GM12875 (cell line): ENCODE measurements around the gene ZNF398.

Experiments
- H3K4me3 ChIP-seq: one replicate; pipeline ENCODE4 v1.5.1; 2011; ENCODE audit warnings: low read depth, low read length, control low read depth
- TF ChIP-seq, protein P1 (sequence below): IDR thresholded peaks from 2 replicates; pipeline ENCODE4 v1.5.1; 2011; ENCODE audit warnings: low read depth, mild to moderate bottlenecking, control low read depth, inconsistent platforms, low read length, moderate library complexity, borderline replicate concordance; ENCODE audit not compliant: insufficient read depth

The ZNF398 gene

DNA sequence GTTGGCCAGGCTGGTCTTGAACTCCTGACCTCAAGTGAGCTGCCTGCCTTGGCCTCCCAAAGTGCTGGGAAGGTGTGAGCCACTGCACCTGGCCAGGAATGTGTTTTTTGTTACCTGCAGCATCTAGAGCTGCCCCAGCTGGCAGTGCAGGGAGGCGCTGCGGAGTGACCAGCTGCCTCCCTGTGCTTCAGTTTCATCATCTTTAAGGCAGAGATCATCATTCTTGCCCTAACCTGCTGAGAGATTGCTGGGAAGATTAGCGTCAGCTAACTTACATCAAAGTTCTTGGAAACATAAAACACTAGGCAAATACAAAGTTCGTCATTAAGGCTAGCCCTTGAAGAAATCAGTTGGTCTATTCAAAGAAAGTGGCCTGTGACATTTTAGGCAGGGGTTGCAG is 50.4 kb downstream of the ZNF398 start:
- H3K4me3 ChIP-seq, result no peak overlapping the region
- TF ChIP-seq, protein P1, sequence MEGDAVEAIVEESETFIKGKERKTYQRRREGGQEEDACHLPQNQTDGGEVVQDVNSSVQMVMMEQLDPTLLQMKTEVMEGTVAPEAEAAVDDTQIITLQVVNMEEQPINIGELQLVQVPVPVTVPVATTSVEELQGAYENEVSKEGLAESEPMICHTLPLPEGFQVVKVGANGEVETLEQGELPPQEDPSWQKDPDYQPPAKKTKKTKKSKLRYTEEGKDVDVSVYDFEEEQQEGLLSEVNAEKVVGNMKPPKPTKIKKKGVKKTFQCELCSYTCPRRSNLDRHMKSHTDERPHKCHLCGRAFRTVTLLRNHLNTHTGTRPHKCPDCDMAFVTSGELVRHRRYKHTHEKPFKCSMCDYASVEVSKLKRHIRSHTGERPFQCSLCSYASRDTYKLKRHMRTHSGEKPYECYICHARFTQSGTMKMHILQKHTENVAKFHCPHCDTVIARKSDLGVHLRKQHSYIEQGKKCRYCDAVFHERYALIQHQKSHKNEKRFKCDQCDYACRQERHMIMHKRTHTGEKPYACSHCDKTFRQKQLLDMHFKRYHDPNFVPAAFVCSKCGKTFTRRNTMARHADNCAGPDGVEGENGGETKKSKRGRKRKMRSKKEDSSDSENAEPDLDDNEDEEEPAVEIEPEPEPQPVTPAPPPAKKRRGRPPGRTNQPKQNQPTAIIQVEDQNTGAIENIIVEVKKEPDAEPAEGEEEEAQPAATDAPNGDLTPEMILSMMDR, result no peak

DNA sequence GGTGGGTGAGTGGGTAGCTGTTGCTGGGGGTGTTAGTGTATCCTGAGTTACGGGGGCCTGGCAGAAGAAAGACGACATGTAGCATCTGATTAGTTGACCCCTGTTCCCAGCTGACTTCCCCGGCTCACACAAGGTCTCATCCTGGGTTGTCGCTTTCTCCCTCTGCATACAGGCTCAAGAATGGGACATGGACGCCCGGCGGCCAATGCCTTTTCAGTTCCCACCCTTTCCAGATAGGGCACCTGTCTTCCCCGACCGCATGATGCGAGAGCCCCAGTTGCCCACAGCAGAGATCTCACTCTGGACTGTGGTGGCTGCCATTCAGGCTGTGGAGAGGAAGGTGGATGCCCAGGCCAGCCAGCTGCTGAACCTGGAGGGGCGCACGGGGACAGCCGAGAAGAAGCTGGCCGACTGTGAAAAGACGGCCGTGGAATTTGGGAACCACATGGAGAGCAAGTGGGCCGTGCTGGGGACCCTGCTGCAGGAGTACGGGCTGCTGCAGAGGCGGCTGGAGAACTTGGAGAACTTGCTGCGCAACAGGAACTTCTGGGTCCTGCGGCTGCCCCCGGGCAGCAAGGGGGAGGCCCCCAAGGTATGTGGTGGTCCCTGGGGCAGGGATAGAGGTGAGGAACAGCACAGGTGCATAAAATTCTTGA is 51.0 kb downstream of the ZNF398 start:
- no peak overlapping the region for H3K4me3 ChIP-seq
- TF ChIP-seq, protein P1, result no peak

DNA sequence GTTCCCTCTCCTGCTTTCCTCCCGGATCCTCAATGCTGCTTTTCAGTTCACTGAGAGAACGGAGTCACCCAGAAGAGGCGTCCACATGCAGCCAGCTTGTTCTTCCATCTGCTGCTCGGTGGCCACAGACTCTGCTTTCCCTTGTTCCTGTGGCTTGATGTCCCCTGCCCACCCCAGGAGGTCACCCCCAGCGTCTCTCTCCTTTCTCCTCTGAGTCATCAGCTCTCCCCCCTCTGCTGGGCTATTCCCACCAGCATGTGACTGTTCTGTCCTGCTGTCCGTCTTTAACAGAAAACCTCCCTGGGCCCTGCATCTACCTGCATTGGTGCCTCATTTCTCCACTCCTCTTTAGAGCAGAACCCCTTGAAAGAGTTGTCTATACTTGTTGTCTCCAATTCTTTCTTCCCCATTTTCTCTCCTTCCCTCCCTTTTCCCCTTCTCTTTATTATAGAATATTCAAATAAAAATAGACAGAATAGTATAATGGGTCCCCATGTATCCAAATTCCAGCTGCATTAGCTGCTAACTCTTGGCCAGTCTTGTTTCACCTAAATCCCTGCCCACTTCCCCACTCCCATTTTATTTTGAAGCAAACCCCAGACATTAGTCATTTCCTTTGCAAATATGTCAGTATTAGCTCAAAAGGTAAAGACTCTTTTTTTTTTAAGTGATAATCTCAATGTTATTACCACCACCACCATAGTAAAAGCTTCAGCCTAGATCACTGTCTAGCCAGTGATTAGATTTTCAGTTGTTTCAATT is 52.2 kb downstream of the ZNF398 start:
- H3K4me3 ChIP-seq, result no peak overlapping the region
- TF ChIP-seq, protein P1, result no peak

DNA sequence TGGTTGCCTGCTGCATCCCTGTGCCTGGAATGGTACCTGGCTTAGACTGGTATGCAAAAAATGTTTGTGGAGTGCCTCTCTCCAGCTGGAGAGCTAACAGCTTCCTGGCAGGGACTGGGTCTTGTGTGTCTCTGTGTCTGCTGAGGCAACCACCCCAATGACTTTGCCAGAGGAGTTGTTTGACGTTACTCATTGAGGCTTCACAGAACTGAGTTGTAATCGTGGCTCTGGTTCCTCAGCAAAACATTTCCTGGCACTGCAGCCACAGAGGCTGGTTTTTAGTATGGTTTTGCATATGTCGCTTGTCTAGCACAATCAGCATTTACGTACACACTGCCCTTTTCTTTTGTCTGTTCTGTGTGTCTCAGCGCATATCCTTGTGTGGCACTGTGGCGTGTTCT is 55.6 kb downstream of the ZNF398 start:
- no peak overlapping the region for H3K4me3 ChIP-seq
- TF ChIP-seq, protein P1, result no peak

DNA sequence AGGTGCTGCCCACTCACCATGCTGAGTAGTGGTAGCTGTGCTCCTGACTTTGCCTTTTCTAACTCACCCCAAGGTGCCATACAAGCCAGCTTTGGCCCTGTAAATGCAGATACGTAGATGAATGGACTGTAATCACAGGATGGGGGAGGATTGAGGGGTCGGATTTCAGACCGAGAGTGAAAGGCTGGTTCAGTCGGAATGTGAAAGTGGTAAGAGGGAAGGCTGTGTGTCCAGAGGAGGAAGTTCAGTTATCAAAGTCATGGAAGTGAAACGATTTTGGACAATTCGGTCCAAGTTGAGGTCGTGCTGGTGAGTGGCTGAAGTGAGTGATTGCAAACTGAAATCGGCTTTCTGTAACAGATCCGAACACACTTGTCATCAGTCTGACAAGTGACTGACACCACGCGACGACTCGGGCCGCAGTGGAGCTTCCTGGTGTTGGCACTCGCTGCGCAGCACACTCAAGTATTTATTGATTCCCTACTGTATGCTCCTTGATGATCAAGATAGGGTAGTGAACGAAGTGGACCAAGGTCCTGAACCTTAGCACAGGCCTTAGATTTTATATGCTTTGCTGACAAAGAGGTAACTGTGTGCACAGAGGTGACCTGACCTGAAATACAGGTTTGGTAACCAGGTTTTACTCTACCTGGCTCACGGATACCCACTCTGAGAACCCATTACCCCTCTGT is 58.6 kb downstream of the ZNF398 start:
- no peak overlapping the region for H3K4me3 ChIP-seq
- TF ChIP-seq, protein P1, result no peak

DNA sequence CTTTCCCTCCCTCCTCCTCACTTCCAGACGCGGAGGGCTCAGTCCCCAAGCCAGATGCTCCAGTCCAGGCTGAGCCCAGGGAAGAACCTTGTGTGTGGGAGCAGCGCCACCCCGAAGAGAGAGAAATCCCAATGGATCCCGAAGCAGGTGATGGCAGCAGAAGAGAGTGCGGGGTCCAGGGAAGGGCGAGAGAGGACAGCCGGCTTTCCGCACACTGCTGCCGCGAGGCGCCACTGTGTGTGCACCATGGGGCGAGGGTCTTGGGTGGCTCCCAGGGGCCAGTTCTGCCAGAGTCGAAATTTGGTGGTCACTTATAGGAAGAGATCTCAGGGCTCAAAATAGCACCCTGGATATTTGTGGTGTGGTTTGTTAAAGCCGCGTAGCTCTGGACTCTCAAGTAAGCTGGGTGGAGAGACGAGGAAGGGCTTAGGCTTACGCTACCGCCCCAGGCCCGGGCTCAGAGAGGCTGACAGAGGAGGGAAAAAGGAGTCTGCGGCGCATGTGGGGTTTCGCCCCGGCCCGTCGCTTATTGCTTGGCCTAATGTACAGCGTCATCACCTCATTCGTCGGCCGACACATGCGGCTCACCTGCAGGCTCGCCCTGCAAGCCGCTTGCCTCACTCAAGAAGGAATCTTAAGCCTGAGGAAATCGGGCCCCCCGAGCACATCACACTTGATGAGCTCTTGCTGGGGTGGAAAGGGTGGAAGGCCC is 60.2 kb downstream of the ZNF398 start:
- TF ChIP-seq, protein P1, result no peak

More for the DNA sequence above, 60.2 kb downstream of the ZNF398 start:
- no peak overlapping the region for H3K4me3 ChIP-seq
